AG04449 (cell line): ENCODE measurements around the gene PGAM1.

ENCODE experiments used
- CTCF ChIA-PET: fragments of 350-600 bp; formaldehyde crosslinking; extraction: SDS; loops from one replicate; lab custom pipeline; 2021; ENCODE audit warnings: antibody characterized with exemption; lab: Yijun Ruan, JAX
- POLR2A ChIA-PET: fragments of 400-600, 350-600 bp; formaldehyde crosslinking; extraction: SDS; loops from one replicate; lab custom pipeline; 2020; ENCODE audit warnings: antibody characterized with exemption, inconsistent platforms; lab: Yijun Ruan, JAX
- DNase-seq: peaks from one replicate; pipeline ENCODE4 v3.0.0-alpha.2; 2010; ENCODE audit warnings: low read depth, low spot score
- H3K4me3 ChIP-seq: 2 replicates; pipeline ENCODE4 v1.5.1; 2011; ENCODE audit warnings: low read depth, mild to moderate bottlenecking, control low read depth, low read length
- CTCF ChIP-seq: IDR thresholded peaks from one replicate; pipeline ENCODE4 v1.5.1; 2011; ENCODE audit warnings: mild to moderate bottlenecking, moderate library complexity, low read length, control low read depth, inconsistent platforms; ENCODE audit not compliant: insufficient read depth; ENCODE audit errors: missing control alignments

The PGAM1 gene

DNA sequence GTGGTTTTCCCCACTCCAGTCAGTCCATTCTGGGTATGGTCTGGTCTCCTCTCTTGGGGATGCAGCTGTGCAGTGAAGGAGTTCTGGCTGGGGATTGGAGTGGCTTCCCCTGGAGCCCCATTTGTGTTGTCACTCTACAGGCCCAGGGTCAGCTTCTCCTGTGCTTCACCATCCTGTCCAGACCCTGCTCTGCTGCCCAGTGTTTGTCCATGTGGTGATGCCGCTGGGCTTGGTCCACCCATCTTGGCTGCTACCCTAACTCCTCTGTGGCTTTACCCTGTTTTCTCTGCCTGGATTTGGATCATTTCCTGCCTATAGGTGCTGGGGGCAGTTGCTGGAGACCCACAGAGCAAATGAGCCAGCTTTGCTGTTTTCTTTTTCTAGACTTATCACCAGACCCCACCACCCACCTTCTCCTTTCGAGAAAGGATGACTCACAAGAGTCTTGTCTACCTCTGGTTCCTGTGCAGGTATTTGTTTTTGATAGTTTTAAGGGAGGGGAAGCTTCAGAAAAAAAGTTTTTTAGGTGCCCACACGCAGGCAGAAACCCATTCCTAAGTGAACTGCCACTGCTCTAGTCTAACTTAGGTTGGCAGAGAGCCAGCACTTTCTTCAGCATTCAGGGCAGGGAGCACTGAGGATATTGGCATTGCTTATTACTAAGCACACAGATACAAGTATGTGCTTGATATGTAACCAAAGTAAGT lies 28.5 kb downstream of the PGAM1 start:
- H3K4me3 ChIP-seq: no peak overlapping the region
- ChIA-PET POLR2A (no interaction called here), CTCF (interaction anchor here (0.7 to 4.8 kb wide), 7 partner anchors 10 to 158 kb away, joined by 3 to 27 read pairs (median 4); partner anchors contain the start of gene ANKRD2)
- no peak for TF ChIP-seq CTCF
- DNase-seq: no peak

GRCh38 chr10:97456034-97456685 lies 30.2 kb downstream of the PGAM1 start:
- no peak overlapping the region for H3K4me3 ChIP-seq
- TF ChIP-seq CTCF: no peak
- ChIA-PET POLR2A (no interaction called here), CTCF (interaction anchor here (1.2 to 4.8 kb wide), 4 partner anchors 8 to 156 kb away, joined by 3 to 27 read pairs (median 6); no protein-coding TSS in a partner anchor)
- DNase-seq: no peak

DNA sequence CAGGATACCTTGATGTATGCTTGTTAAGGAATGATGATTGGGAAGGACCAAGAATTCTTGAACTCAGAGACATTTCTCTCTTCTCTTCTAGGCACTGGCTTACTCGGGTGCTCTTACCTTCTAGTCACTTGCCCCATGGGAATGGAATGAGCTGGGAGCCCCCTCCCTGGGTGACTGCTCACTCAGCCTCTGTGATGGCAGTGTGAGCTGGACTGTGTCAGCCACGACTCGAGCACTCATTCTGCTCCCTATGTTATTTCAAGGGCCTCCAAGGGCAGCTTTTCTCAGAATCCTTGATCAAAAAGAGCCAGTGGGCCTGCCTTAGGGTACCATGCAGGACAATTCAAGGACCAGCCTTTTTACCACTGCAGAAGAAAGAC lies 30.7 kb downstream of the PGAM1 start:
- H3K4me3 ChIP-seq: no peak overlapping the region
- TF ChIP-seq CTCF: no peak
- ChIA-PET POLR2A (no interaction called here), CTCF (interaction anchor here (1.2 to 4.8 kb wide), 3 partner anchors 7 to 156 kb away, joined by 3 to 27 read pairs (median 8); no protein-coding TSS in a partner anchor)
- DNase-seq: no peak

- POLR2A ChIA-PET: no interaction called here
- TF ChIP-seq CTCF: no peak
- no peak overlapping the region for H3K4me3 ChIP-seq
- CTCF ChIA-PET: interaction anchor here (0.6 to 10.1 kb wide), 5 partner anchors 9 to 94 kb away, joined by 3 to 188 read pairs (median 3); no protein-coding TSS in a partner anchor
- DNase-seq: no peak
Measured at GRCh38 chr10:97459111-97459510, 33.1 kb downstream of the PGAM1 start.

DNA sequence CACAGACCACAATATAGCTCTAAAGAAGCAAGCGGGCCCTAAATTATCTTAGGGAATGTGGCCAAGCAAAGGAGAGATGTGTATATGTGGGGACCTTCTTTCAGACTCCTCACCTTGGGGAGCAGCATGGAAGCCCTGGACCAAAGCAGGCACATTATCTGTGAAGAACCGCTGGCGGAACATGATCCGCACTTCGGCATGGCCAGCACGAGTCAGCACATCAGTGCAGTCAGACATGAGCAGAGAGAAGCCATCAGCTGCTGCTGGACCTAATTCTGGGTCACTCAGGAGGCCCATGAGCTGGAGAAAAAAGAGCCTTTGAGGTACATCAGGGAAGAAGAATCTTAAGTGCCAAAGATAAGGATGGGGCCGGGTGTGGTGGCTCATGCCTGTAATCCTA lies 33.9 kb downstream of the PGAM1 start:
- POLR2A ChIA-PET: no interaction called here
- no peak for DNase-seq
- no peak for TF ChIP-seq CTCF
- no peak overlapping the region for H3K4me3 ChIP-seq
- CTCF ChIA-PET: interaction anchor here (0.6 to 10.1 kb wide), 6 partner anchors 8 to 153 kb away, joined by 3 to 188 read pairs (median 4); no protein-coding TSS in a partner anchor

DNA sequence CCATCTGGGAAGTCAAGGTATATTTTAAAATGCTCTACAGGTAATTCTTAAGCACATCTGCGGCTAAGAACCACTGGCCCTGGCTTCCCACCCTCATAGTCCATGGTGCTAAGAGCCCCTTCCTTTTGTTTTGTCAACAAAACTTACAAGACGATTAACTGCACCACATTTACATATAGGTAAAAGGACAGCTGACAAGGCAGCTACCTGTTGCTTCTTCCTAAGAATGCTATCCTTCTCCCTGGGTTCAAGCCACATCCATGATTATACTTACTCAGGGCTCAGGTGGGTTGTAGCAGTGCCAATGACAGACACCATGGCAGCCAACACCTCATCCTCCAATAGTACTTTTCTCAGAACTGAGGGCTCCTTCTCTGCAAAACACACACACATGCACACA lies 36.3 kb downstream of the PGAM1 start:
- no peak for DNase-seq
- TF ChIP-seq CTCF: no peak
- H3K4me3 ChIP-seq: no peak overlapping the region
- ChIA-PET CTCF (interaction anchor here (0.8 to 10.1 kb wide), 9 partner anchors 8 to 186 kb away, joined by 3 to 188 read pairs (median 3); no protein-coding TSS in a partner anchor), POLR2A (no interaction called here)
